Lower leg skin (tissue), 3 donors: Measurements from ENCODE around the gene GPN1.

Source experiments
- POLR2A ChIP-seq, 2 donors: fragments of 450-650 bp; IDR thresholded peaks; one replicate each; pipeline ENCODE4 v1.6.1; 2016 to 2017; ENCODE audit warnings: antibody characterized with exemption in 2 of 2, mild to moderate bottlenecking in 1 of 2, moderate library complexity in 1 of 2
- TF ChIP-seq, protein P1 (sequence below), 3 donors: fragments of 450-650 bp; IDR thresholded peaks; one replicate each; pipeline ENCODE4 v1.5.1; 2016; ENCODE audit warnings: antibody characterized with exemption in 3 of 3, mild to moderate bottlenecking in 3 of 3, moderate library complexity in 2 of 3

DNA sequence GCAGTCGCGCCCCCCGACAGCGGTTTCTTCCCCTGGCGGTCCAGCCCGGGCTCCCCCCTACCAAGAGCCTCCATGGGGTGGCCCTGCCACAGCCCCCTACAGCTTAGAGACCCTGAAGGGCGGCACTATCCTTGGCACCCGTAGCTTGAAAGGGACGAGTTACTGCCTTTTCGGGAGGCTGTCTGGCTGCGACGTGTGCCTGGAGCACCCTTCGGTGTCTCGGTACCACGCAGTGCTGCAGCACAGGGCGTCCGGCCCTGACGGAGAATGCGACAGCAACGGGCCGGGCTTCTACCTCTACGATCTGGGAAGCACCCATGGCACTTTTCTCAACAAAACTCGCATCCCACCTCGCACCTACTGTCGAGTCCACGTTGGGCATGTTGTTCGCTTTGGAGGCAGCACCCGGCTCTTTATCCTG is 35.3 kb downstream of the GPN1 start:
- TF ChIP-seq, protein P1, sequence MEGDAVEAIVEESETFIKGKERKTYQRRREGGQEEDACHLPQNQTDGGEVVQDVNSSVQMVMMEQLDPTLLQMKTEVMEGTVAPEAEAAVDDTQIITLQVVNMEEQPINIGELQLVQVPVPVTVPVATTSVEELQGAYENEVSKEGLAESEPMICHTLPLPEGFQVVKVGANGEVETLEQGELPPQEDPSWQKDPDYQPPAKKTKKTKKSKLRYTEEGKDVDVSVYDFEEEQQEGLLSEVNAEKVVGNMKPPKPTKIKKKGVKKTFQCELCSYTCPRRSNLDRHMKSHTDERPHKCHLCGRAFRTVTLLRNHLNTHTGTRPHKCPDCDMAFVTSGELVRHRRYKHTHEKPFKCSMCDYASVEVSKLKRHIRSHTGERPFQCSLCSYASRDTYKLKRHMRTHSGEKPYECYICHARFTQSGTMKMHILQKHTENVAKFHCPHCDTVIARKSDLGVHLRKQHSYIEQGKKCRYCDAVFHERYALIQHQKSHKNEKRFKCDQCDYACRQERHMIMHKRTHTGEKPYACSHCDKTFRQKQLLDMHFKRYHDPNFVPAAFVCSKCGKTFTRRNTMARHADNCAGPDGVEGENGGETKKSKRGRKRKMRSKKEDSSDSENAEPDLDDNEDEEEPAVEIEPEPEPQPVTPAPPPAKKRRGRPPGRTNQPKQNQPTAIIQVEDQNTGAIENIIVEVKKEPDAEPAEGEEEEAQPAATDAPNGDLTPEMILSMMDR (IDR thresholded peaks at IDR 0.05), result no peak
- no peak for TF ChIP-seq POLR2A (IDR thresholded peaks at IDR 0.05)
